ENCODE data around the gene RNF212. TPM values are rescaled to one million over a fixed set of nuclear protein-coding genes. Genes with fewer than 3 reads are reported as not detected.

The RNF212 gene
- polyA plus RNA-seq, 2 of the 4 experiments (the other 2 are of a cell fraction), result 3.0 TPM

DNA sequence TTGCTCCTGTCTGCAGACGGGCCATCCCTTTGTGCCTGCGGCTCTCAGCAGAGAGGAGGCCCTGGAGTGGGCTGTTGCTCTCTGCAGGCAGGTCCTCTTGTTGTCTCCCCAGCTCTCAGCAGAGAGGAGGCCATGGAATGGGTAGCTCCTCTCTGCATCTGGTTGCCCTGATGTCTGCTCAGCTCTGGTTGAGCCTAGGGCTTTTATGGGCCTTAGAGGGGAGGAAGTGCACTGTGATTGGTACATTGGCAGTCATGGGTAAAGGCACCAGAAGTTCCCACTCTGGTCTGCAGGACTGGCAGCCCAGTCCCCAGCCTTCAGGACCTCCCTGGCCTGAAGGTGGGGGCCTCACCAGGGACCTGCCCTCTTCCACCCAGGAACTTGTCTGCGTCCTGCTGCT, 37.5 kb upstream of the RNF212 start:
- no peak for ATAC-seq
- no peaks in the 10 kb centered on the region for H3K4me1 ChIP-seq
- no peaks in the 10 kb centered on the region for H3K9me3 ChIP-seq
- no peak overlapping the region for H3K4me3 ChIP-seq
- no peak for FAIRE-seq
- POLR2A ChIA-PET, result no interaction called here
- no peak overlapping the region for H3K4me2 ChIP-seq
- no peak for DNase-seq (ENCODE audit: low read depth in 1 of 2, low spot score in 1 of 2)
- no peak for TF ChIP-seq MYC (IDR thresholded peaks at IDR 0.05; ENCODE audit: borderline replicate concordance, low read length)
- no peak for TF ChIP-seq RAD21 (conservative IDR thresholded peaks at IDR 0.05 in 1 of 2, IDR thresholded peaks at IDR 0.05 in 1 of 2)
- no peak for TF ChIP-seq TP53 (CRISPR knock-in tag; IDR thresholded peaks at IDR 0.05)
- 100% methylated on average over 1 of the region's 3 CpGs for WGBS (ENCODE audit: missing lambda C conversion rate)
- no peak overlapping the region for H3K27ac ChIP-seq
- CTCF ChIA-PET, result interaction anchor here (1.3 to 2.1 kb wide), 3 partner anchors 16 to 205 kb away, joined by 4 to 12 read pairs (median 6); no protein-coding TSS in a partner anchor

GRCh38 chr4:1139860-1140259, 26.5 kb upstream of the RNF212 start:
- TF ChIP-seq CEBPB (IDR thresholded peaks at IDR 0.05), result no peak
- TF ChIP-seq, protein P1, sequence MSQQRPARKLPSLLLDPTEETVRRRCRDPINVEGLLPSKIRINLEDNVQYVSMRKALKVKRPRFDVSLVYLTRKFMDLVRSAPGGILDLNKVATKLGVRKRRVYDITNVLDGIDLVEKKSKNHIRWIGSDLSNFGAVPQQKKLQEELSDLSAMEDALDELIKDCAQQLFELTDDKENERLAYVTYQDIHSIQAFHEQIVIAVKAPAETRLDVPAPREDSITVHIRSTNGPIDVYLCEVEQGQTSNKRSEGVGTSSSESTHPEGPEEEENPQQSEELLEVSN (IDR thresholded peaks at IDR 0.05; ENCODE audit: borderline replicate concordance, low read depth), result no peak
- no peak for TF ChIP-seq HOXA7 (CRISPR knock-in tag; IDR thresholded peaks at IDR 0.05)
- no peak for TF ChIP-seq RCOR1 (IDR thresholded peaks at IDR 0.05; ENCODE audit: low read depth, low read length)
- TF ChIP-seq CHD4 (IDR thresholded peaks at IDR 0.05; ENCODE audit: borderline replicate concordance), result no peak
- TF ChIP-seq MYC (IDR thresholded peaks at IDR 0.05; ENCODE audit: borderline replicate concordance, low read length), result no peak
- no peak for TF ChIP-seq SMC3 (IDR thresholded peaks at IDR 0.05)
- TF ChIP-seq ZC3H11A (IDR thresholded peaks at IDR 0.05), result no peak
- TF ChIP-seq EHMT2 (IDR thresholded peaks at IDR 0.05; ENCODE audit: low read depth), result no peak
- 0 out of 3 replicates have a peak, but pooled peaks cover 5% of the 10 kb centered on the region for H3K9me3 ChIP-seq
- no peak overlapping the region for H3K4me2 ChIP-seq
- no peak for ATAC-seq
- no peak overlapping the region for H3K4me3 ChIP-seq
- H3K27ac ChIP-seq, result no peak overlapping the region
- FAIRE-seq, result no peak
- WGBS (ENCODE audit: missing lambda C conversion rate), result 86% methylated on average over 1 of the region's 1 CpG
- CTCF ChIA-PET, result interaction anchor here (1.2 kb wide), 1 partner anchor 9 kb away, joined by 3 read pairs; no protein-coding TSS in a partner anchor
- POLR2A ChIA-PET, result no interaction called here
- DNase-seq (ENCODE audit: low read depth in 1 of 2, low spot score in 1 of 2), result no peak
- no peaks in the 10 kb centered on the region for H3K4me1 ChIP-seq

GRCh38 chr4:1137850-1138249, 24.5 kb upstream of the RNF212 start:
- Histone ChIP-seq H3K27ac (no peak overlapping the region), H3K4me1 (no peaks in the 10 kb centered on the region), H3K4me3 (no peak overlapping the region), H3K9me3 (0 out of 3 replicates have a peak, but pooled peaks cover 5% of the 10 kb centered on the region), H3K4me2 (no peak overlapping the region)
- DNase-seq (ENCODE audit: low read depth in 1 of 2, low spot score in 1 of 2) (no peak), ATAC-seq (no peak), FAIRE-seq (no peak)
- CTCF ChIA-PET, result interaction anchor here (1.6 kb wide), 1 partner anchor 8 kb away, joined by 4 read pairs; no protein-coding TSS in a partner anchor
- 76% methylated on average over 2 of the region's 2 CpGs for WGBS (ENCODE audit: missing lambda C conversion rate)
- POLR2A ChIA-PET, result no interaction called here
- TF ChIP-seq JUNB (IDR thresholded peaks at IDR 0.05), result no peak
- TF ChIP-seq CHD2 (IDR thresholded peaks at IDR 0.05; ENCODE audit: low read length, partially characterized antibody), result no peak
- no peak for TF ChIP-seq USF2 (IDR thresholded peaks at IDR 0.05)
- TF ChIP-seq HEYL (CRISPR knock-in tag; IDR thresholded peaks at IDR 0.05), result no peak
- no peak for TF ChIP-seq EHF (CRISPR knock-in tag; IDR thresholded peaks at IDR 0.05)
- no peak for TF ChIP-seq POLR2A (IDR thresholded peaks at IDR 0.05; ENCODE audit: low read length)
- TF ChIP-seq KDM1A (IDR thresholded peaks at IDR 0.05; ENCODE audit: low read depth), result no peak

GRCh38 chr4:1137063-1137776, 23.9 kb upstream of the RNF212 start:
- POLR2A ChIA-PET, result no interaction called here
- CTCF ChIA-PET, result interaction anchor here (1.6 kb wide), 1 partner anchor 8 kb away, joined by 4 read pairs; no protein-coding TSS in a partner anchor
- Histone ChIP-seq H3K4me2 (no peak overlapping the region), H3K4me3 (no peak overlapping the region), H3K4me1 (no peaks in the 10 kb centered on the region), H3K27ac (no peak overlapping the region), H3K9me3 (0 out of 3 replicates have a peak, but pooled peaks cover 3% of the 10 kb centered on the region)
- 74% methylated on average over 8 of the region's 8 CpGs for WGBS (ENCODE audit: missing lambda C conversion rate)
- DNase-seq (ENCODE audit: low read depth in 1 of 2, low spot score in 1 of 2) (no peak), FAIRE-seq (no peak), ATAC-seq (no peak)
- TF ChIP-seq ESRRA (IDR thresholded peaks at IDR 0.05; ENCODE audit: borderline replicate concordance, low read length) (no peak), JUNB (IDR thresholded peaks at IDR 0.05) (no peak), POLR2AphosphoS2 (conservative IDR thresholded peaks at IDR 0.05; ENCODE audit: low read length) (no peak), PHF8 (IDR thresholded peaks at IDR 0.05; ENCODE audit: borderline replicate concordance, low read depth) (no peak), CHD4 (IDR thresholded peaks at IDR 0.05; ENCODE audit: borderline replicate concordance) (no peak), ZFP36 (IDR thresholded peaks at IDR 0.05; ENCODE audit: borderline replicate concordance, partially characterized antibody) (no peak), KDM5A (IDR thresholded peaks at IDR 0.05) (no peak), FOSB (CRISPR knock-in tag; IDR thresholded peaks at IDR 0.05) (no peak), HES2 (IDR thresholded peaks at IDR 0.05) (no peak)
- TF ChIP-seq, protein P2, sequence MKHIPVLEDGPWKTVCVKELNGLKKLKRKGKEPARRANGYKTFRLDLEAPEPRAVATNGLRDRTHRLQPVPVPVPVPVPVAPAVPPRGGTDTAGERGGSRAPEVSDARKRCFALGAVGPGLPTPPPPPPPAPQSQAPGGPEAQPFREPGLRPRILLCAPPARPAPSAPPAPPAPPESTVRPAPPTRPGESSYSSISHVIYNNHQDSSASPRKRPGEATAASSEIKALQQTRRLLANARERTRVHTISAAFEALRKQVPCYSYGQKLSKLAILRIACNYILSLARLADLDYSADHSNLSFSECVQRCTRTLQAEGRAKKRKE (CRISPR knock-in tag; IDR thresholded peaks at IDR 0.05; ENCODE audit: low read depth), result no peak
